Activated CD4-positive, alpha-beta T cell treated with anti-CD3 and anti-CD28 coated beads for 36 hours (primary cell): ENCODE data around the gene CISD3. TPM values are rescaled to one million over a fixed set of nuclear protein-coding genes. Genes with fewer than 3 reads are reported as not detected.

Experiments
- ATAC-seq: fragments of 200-7000 bp; cut with Tn5 transposase; one replicate; pipeline ENCODE4 v1.10.0; 2021; ENCODE audit warnings: mild to moderate bottlenecking, moderate library complexity
- CTCF ChIA-PET: fragments of 350-600 bp; sonication (Branson Sonifier 250); formaldehyde crosslinking; loops from one replicate; lab custom pipeline; 2021; ENCODE audit warnings: antibody characterized with exemption; lab: Charles Lee
- POLR2A ChIA-PET: fragments of 350-600 bp; sonication (Branson Sonifier 250); formaldehyde crosslinking; loops from one replicate; lab custom pipeline; 2021; ENCODE audit warnings: antibody characterized with exemption, inconsistent platforms; lab: Charles Lee
- DNase-seq: peaks from one replicate; pipeline ENCODE4 v3.0.0-alpha.2; 2020
- H3K27ac Mint-ChIP-seq: one replicate; pipeline ENCODE4 v1.8.0; 2021; ENCODE audit warnings: mixed read lengths
- H3K27me3 Mint-ChIP-seq: one replicate; pipeline ENCODE4 v1.8.0; 2021; ENCODE audit warnings: mixed read lengths
- H3K36me3 Mint-ChIP-seq: one replicate; pipeline ENCODE4 v1.8.0; 2021; ENCODE audit warnings: low read depth, mixed read lengths
- H3K4me1 Mint-ChIP-seq: one replicate; pipeline ENCODE4 v1.8.0; 2021; ENCODE audit warnings: mixed read lengths
- H3K4me3 Mint-ChIP-seq: one replicate; pipeline ENCODE4 v1.8.0; 2021; ENCODE audit warnings: mild to moderate bottlenecking, moderate library complexity, mixed read lengths
- H3K9me3 Mint-ChIP-seq: one replicate; pipeline ENCODE4 v1.8.0; 2021; ENCODE audit warnings: low read depth, mixed read lengths
- intact Hi-C, 2 experiments: fragments of 100-400 bp; cut with DNase I in 1 of 2; cut with micrococcal nuclease in 1 of 2; formaldehyde crosslinking; loops; one replicate each; pipeline versions ENCODE4 v1.14.2 to v1.15.1; 2022 to 2024; cut with DNase I, micrococcal nuclease
- total RNA-seq, 2 experiments: library from RNA; stranded (reverse); gene quantifications; one replicate each; pipeline ENCODE4 v1.2.3, GENCODE V29; 2021

Gene CISD3
- total RNA-seq, 2 experiments from 2014 or later, result 49.4 to 58.6 TPM

- Mint-ChIP-seq H3K4me3 (no peak overlapping the region), H3K27ac (peak overlapping the region; percentile 77), H3K9me3 (no peaks in the 10 kb centered on the region), H3K27me3 (no peaks in the 10 kb centered on the region), H3K36me3 (peaks cover 71% of the 10 kb centered on the region), H3K4me1 (peaks cover 67% of the 10 kb centered on the region)
- ChIA-PET CTCF (interaction anchor here (1.2 to 2.4 kb wide), 5 partner anchors 10 to 151 kb away, joined by 4 to 10 read pairs (median 5); no protein-coding TSS in a partner anchor), POLR2A (interaction anchor here (0.6 to 1.4 kb wide), 3 partner anchors 15 to 22 kb away, joined by 3 to 4 read pairs (median 3); no protein-coding TSS in a partner anchor)
- intact Hi-C loops, result no loop called here
- DNase-seq (no peak), ATAC-seq (no peak)
Measured at GRCh38 chr17:38709104-38709820, 20.9 kb upstream of the CISD3 start.

GRCh38 chr17:38709864-38710603 lies 20.1 kb upstream of the CISD3 start:
- no peak overlapping the region for H3K4me3 Mint-ChIP-seq
- peaks cover 75% of the 10 kb centered on the region for H3K4me1 Mint-ChIP-seq
- H3K27me3 Mint-ChIP-seq, result no peaks in the 10 kb centered on the region
- intact Hi-C loops, result no loop called here
- no peak for DNase-seq
- H3K9me3 Mint-ChIP-seq, result no peaks in the 10 kb centered on the region
- POLR2A ChIA-PET, result interaction anchor here (1.3 to 1.4 kb wide), 2 partner anchors 14 to 19 kb away, joined by 3 to 4 read pairs; no protein-coding TSS in a partner anchor
- peaks cover 75% of the 10 kb centered on the region for H3K36me3 Mint-ChIP-seq
- CTCF ChIA-PET, result interaction anchor here (1.2 to 1.9 kb wide), 6 partner anchors 9 to 152 kb away, joined by 4 to 10 read pairs (median 5); partner anchors contain the start of gene PSMB3
- no peak for ATAC-seq
- H3K27ac Mint-ChIP-seq, result peak overlapping the region; percentile 77

- intact Hi-C loops, result no loop called here
- ATAC-seq (no peak), DNase-seq (no peak)
- Mint-ChIP-seq H3K4me1 (peaks cover 80% of the 10 kb centered on the region), H3K36me3 (peaks cover 80% of the 10 kb centered on the region), H3K9me3 (no peaks in the 10 kb centered on the region), H3K4me3 (no peak overlapping the region), H3K27ac (peak overlapping the region; percentile 77), H3K27me3 (no peaks in the 10 kb centered on the region)
- CTCF ChIA-PET, result interaction anchor here (1.0 to 1.9 kb wide), 6 partner anchors 8 to 153 kb away, joined by 4 to 10 read pairs (median 5); partner anchors contain the start of gene PSMB3
- POLR2A ChIA-PET, result interaction anchor here (1.4 kb wide), 1 partner anchor 13 kb away, joined by 4 read pairs; no protein-coding TSS in a partner anchor
Measured at GRCh38 chr17:38710604-38710962, 19.6 kb upstream of the CISD3 start.

GRCh38 chr17:38710985-38711384 lies 19.2 kb upstream of the CISD3 start:
- H3K36me3 Mint-ChIP-seq, result peaks cover 81% of the 10 kb centered on the region
- peak overlapping the region; percentile 77 for H3K27ac Mint-ChIP-seq
- intact Hi-C loops, result no loop called here
- H3K9me3 Mint-ChIP-seq, result no peaks in the 10 kb centered on the region
- no peak overlapping the region for H3K4me3 Mint-ChIP-seq
- ChIA-PET CTCF (interaction anchor here (1.0 to 1.9 kb wide), 5 partner anchors 8 to 44 kb away, joined by 4 to 10 read pairs (median 5); partner anchors contain the start of gene PSMB3), POLR2A (interaction anchor here (1.4 kb wide), 1 partner anchor 13 kb away, joined by 4 read pairs; no protein-coding TSS in a partner anchor)
- ATAC-seq, result no peak
- H3K4me1 Mint-ChIP-seq, result peaks cover 85% of the 10 kb centered on the region
- H3K27me3 Mint-ChIP-seq, result no peaks in the 10 kb centered on the region
- DNase-seq, result no peak

- ChIA-PET POLR2A (no interaction called here), CTCF (interaction anchor here (0.6 kb wide), 1 partner anchor 17 kb away, joined by 3 read pairs; no protein-coding TSS in a partner anchor)
- Mint-ChIP-seq H3K27me3 (no peaks in the 10 kb centered on the region), H3K36me3 (peaks cover 77% of the 10 kb centered on the region), H3K4me1 (peaks cover 82% of the 10 kb centered on the region), H3K4me3 (no peak overlapping the region), H3K27ac (peak overlapping the region; percentile 77), H3K9me3 (no peaks in the 10 kb centered on the region)
- DNase-seq (peak; percentile 35), ATAC-seq (no peak)
- intact Hi-C loops, result no loop called here
Measured at GRCh38 chr17:38711792-38712571, 18.2 kb upstream of the CISD3 start.

GRCh38 chr17:38712593-38712992 lies 17.5 kb upstream of the CISD3 start:
- no peaks in the 10 kb centered on the region for H3K27me3 Mint-ChIP-seq

GRCh38 chr17:38713456-38714075 lies 16.6 kb upstream of the CISD3 start:
- H3K9me3 Mint-ChIP-seq, result no peaks in the 10 kb centered on the region
- H3K27ac Mint-ChIP-seq, result no peak overlapping the region
- POLR2A ChIA-PET, result no interaction called here
- ATAC-seq (no peak), DNase-seq (no peak)
- H3K27me3 Mint-ChIP-seq, result no peaks in the 10 kb centered on the region
- H3K36me3 Mint-ChIP-seq, result peaks cover 73% of the 10 kb centered on the region
- CTCF ChIA-PET, result interaction anchor here (1.6 kb wide), 1 partner anchor 22 kb away, joined by 7 read pairs; no protein-coding TSS in a partner anchor
- H3K4me1 Mint-ChIP-seq, result peaks cover 70% of the 10 kb centered on the region
- intact Hi-C loops, result no loop called here
- H3K4me3 Mint-ChIP-seq, result no peak overlapping the region

More at GRCh38 chr17:38712593-38712992, 17.5 kb upstream of the CISD3 start:
- POLR2A ChIA-PET, result no interaction called here
- DNase-seq (no peak), ATAC-seq (no peak)
- Mint-ChIP-seq H3K9me3 (no peaks in the 10 kb centered on the region), H3K4me1 (peaks cover 76% of the 10 kb centered on the region), H3K36me3 (peaks cover 77% of the 10 kb centered on the region), H3K4me3 (no peak overlapping the region), H3K27ac (peak overlapping the region; percentile 77)
- intact Hi-C loops, result no loop called here
- CTCF ChIA-PET, result no interaction called here

GRCh38 chr17:38715216-38715943 lies 14.8 kb upstream of the CISD3 start:
- Mint-ChIP-seq H3K36me3 (peaks cover 70% of the 10 kb centered on the region), H3K27me3 (no peaks in the 10 kb centered on the region)
- intact Hi-C loops, result no loop called here

GRCh38 chr17:38716368-38717005 lies 13.7 kb upstream of the CISD3 start:
- H3K4me3 Mint-ChIP-seq, result no peak overlapping the region
- no peaks in the 10 kb centered on the region for H3K27me3 Mint-ChIP-seq
- intact Hi-C loops, result no loop called here
- no peaks in the 10 kb centered on the region for H3K9me3 Mint-ChIP-seq
- no peak for ATAC-seq
- no peak overlapping the region for H3K27ac Mint-ChIP-seq
- ChIA-PET POLR2A (no interaction called here), CTCF (interaction anchor here (0.7 to 4.3 kb wide), 5 partner anchors 10 to 47 kb away, joined by 3 to 20 read pairs (median 3); no protein-coding TSS in a partner anchor)
- DNase-seq, result no peak
- peaks cover 70% of the 10 kb centered on the region for H3K36me3 Mint-ChIP-seq
- peaks cover 60% of the 10 kb centered on the region for H3K4me1 Mint-ChIP-seq

More at GRCh38 chr17:38715216-38715943, 14.8 kb upstream of the CISD3 start:
- Mint-ChIP-seq H3K4me3 (peak overlapping the region; percentile 36), H3K9me3 (no peaks in the 10 kb centered on the region), H3K4me1 (peaks cover 63% of the 10 kb centered on the region), H3K27ac (peak overlapping the region; percentile 88)
- CTCF ChIA-PET, result interaction anchor here (0.6 to 4.3 kb wide), 7 partner anchors 14 to 1013 kb away, joined by 3 to 20 read pairs (median 3); partner anchors contain the start of gene PSMB3
- POLR2A ChIA-PET, result interaction anchor here (0.8 kb wide), 1 partner anchor 9 kb away, joined by 4 read pairs; no protein-coding TSS in a partner anchor
- DNase-seq (no peak), ATAC-seq (peak; percentile 27)
